ENCODE data around the gene COX6B2. TPM values are rescaled to one million over a fixed set of nuclear protein-coding genes. Genes with fewer than 3 reads are reported as not detected.
A peak's percentile ranks its signal among the peaks of the same experiment; 100 is the strongest.

Gene COX6B2
- polyA plus RNA-seq, 1 of the 3 experiments (the other 2 are of a cell fraction) = 0.74 TPM

- no peaks in the 10 kb centered on the region for H3K27me3 ChIP-seq (ENCODE audit: insufficient read depth)
- peaks cover 0 to 44% of the 10 kb centered on the region in 2 experiments; a peak in 2 of 4 replicates for H3K4me1 ChIP-seq (ENCODE audit: control insufficient read depth in 1 of 2, insufficient read depth in 2 of 2, low read depth in 1 of 2, low read length in 1 of 2)
- peak overlapping the region; percentile 56 to 87; a peak in 2 of 4 replicates for H3K27ac ChIP-seq (ENCODE audit: low read depth in 2 of 2, low read length in 1 of 2)
- H2AFZ ChIP-seq (ENCODE audit: low read depth) = no peak overlapping the region
- DNase-seq = peak; percentile 72
- H3K9ac ChIP-seq = peak overlapping the region; percentile 85
- ChIA-PET POLR2A (interaction anchor here (0.6 kb wide), 1 partner anchor 10 kb away, joined by 3 read pairs; no protein-coding TSS in a partner anchor), CTCF (interaction anchor here (0.6 to 1.1 kb wide), 3 partner anchors 12 to 43 kb away, joined by 3 to 8 read pairs (median 3); partner anchors contain the start of gene TMEM238)
- no peaks in the 10 kb centered on the region for H4K20me1 ChIP-seq (ENCODE audit: insufficient read depth)
- TF ChIP-seq TAF1 (IDR thresholded peaks at IDR 0.05; ENCODE audit: borderline replicate concordance, low read depth, low read length) (no peak), CTCF (IDR thresholded peaks at IDR 0.05) (peak; percentile 48), GABPA (IDR thresholded peaks at IDR 0.05; ENCODE audit: low read depth) (no peak), CHD2 (IDR thresholded peaks at IDR 0.05; ENCODE audit: low read length, partially characterized antibody) (peak; percentile 17)
- H3K79me2 ChIP-seq (ENCODE audit: insufficient read depth) = peaks cover 9% of the 10 kb centered on the region; the same call in 1 of the 2 replicates
- peak overlapping the region; percentile 73 to 75 for H3K4me3 ChIP-seq (ENCODE audit: low read depth in 2 of 2, low read length in 1 of 2)
- H3K9me3 ChIP-seq = no peaks in the 10 kb centered on the region
- no peaks in the 10 kb centered on the region for H3K9me2 ChIP-seq
- H3K4me2 ChIP-seq = peak overlapping the region; percentile 100
- 3% methylated on average over 23 of the region's 24 CpGs for WGBS (ENCODE audit: low lambda C conversion rate)
- H3F3A ChIP-seq (replicated peaks; ENCODE audit: insufficient read depth) = no peaks in the 10 kb centered on the region
- peaks cover 0 to 4% of the 10 kb centered on the region in 2 experiments for H3K36me3 ChIP-seq (replicated peaks in 1 of 2; ENCODE audit: control insufficient read depth in 1 of 2, insufficient read depth in 2 of 2, low read length in 1 of 2)
Observed at GRCh38 chr19:55340784-55341147, 13.8 kb downstream of the COX6B2 start.

- WGBS (ENCODE audit: low lambda C conversion rate) = 6% methylated on average over 24 of the region's 44 CpGs
- peak; percentile 63 for DNase-seq
- Histone ChIP-seq H2AFZ (ENCODE audit: low read depth) (no peak overlapping the region), H3K4me1 (ENCODE audit: control insufficient read depth in 1 of 2, insufficient read depth in 2 of 2, low read depth in 1 of 2, low read length in 1 of 2) (peaks cover 0 to 37% of the 10 kb centered on the region in 2 experiments; a peak in 2 of 4 replicates), H3F3A (replicated peaks; ENCODE audit: insufficient read depth) (no peaks in the 10 kb centered on the region), H3K9ac (peak overlapping the region; percentile 85), H3K9me3 (no peaks in the 10 kb centered on the region), H3K36me3 (replicated peaks in 1 of 2; ENCODE audit: control insufficient read depth in 1 of 2, insufficient read depth in 2 of 2, low read length in 1 of 2) (peaks cover 0 to 4% of the 10 kb centered on the region in 2 experiments), H3K4me3 (ENCODE audit: low read depth in 2 of 2, low read length in 1 of 2) (peak overlapping the region; percentile 73 to 75), H3K4me2 (peak overlapping the region; percentile 100), H3K9me2 (no peaks in the 10 kb centered on the region), H3K79me2 (ENCODE audit: insufficient read depth) (peaks cover 9% of the 10 kb centered on the region; the same call in 1 of the 2 replicates), H4K20me1 (ENCODE audit: insufficient read depth) (no peaks in the 10 kb centered on the region), H3K27ac (ENCODE audit: low read depth in 2 of 2, low read length in 1 of 2) (peak overlapping the region; percentile 56 to 87; a peak in 3 of 4 replicates), H3K27me3 (ENCODE audit: insufficient read depth) (no peaks in the 10 kb centered on the region)
- CTCF ChIA-PET = interaction anchor here (0.6 to 2.4 kb wide), 7 partner anchors 12 to 60 kb away, joined by 3 to 11 read pairs (median 4); partner anchors contain the start of genes HSPBP1 and TMEM238
- POLR2A ChIA-PET = interaction anchor here (0.6 to 2.0 kb wide), 12 partner anchors 10 to 314 kb away, joined by 3 to 21 read pairs (median 3); partner anchors contain the start of genes PPP6R1, TMEM238 and UBE2S
- TF ChIP-seq IRF3 (IDR thresholded peaks at IDR 0.05; ENCODE audit: low read depth, low read length) (no peak), POLR2AphosphoS5 (IDR thresholded peaks at IDR 0.05; ENCODE audit: low read depth, low read length) (peak; percentile 67), FOSL2 (IDR thresholded peaks at IDR 0.05; ENCODE audit: borderline replicate concordance, low read depth) (no peak), EP300 (IDR thresholded peaks at IDR 0.05; ENCODE audit: borderline replicate concordance in 1 of 2, low read depth in 1 of 2, low read length in 1 of 2) (no peak), RAD21 (IDR thresholded peaks at IDR 0.05; ENCODE audit: low read length) (no peak)
Observed at GRCh38 chr19:55339889-55340783, 14.4 kb downstream of the COX6B2 start.
